Neural progenitor cell (in vitro differentiated cells): ENCODE results near the gene MYBBP1A. TPM values are rescaled to one million over a fixed set of nuclear protein-coding genes. Genes with fewer than 3 reads are reported as not detected.

ENCODE experiments used
- DNase-seq: peaks from one replicate; pipeline ENCODE4 v3.0.0-alpha.2; 2016; ENCODE audit warnings: low spot score
- H2AFZ ChIP-seq: fragments of 200-600 bp; sonication (generic); replicated peaks from 2 replicates; pipeline ENCODE4 v1.6.1; 2016; ENCODE audit warnings: antibody characterized with exemption
- H3F3A ChIP-seq: fragments of 200-600 bp; sonication (generic); 2 replicates; pipeline ENCODE4 v1.6.1; 2016; ENCODE audit warnings: antibody characterized with exemption, low read depth
- H3K27ac ChIP-seq: fragments of 200-600 bp; sonication (generic); 2 replicates; pipeline ENCODE4 v1.5.1; 2016; ENCODE audit warnings: mild to moderate bottlenecking
- H3K27me3 ChIP-seq: fragments of 200-600 bp; sonication (generic); 2 replicates; pipeline ENCODE4 v1.6.1; 2016; ENCODE audit warnings: mild to moderate bottlenecking, moderate library complexity
- H3K36me3 ChIP-seq: fragments of 200-600 bp; sonication (generic); 2 replicates; pipeline ENCODE4 v1.5.1; 2016
- H3K4me1 ChIP-seq: fragments of 200-600 bp; sonication (generic); 2 replicates; pipeline ENCODE4 v1.6.1; 2016; ENCODE audit warnings: mixed run types
- H3K4me2 ChIP-seq: fragments of 200-600 bp; sonication (generic); 2 replicates; pipeline ENCODE4 v1.6.1; 2016
- H3K4me3 ChIP-seq: fragments of 200-600 bp; sonication (generic); 2 replicates; pipeline ENCODE4 v1.5.1; 2016
- H3K79me2 ChIP-seq: fragments of 200-600 bp; sonication (generic); 2 replicates; pipeline ENCODE4 v1.6.1; 2016; ENCODE audit warnings: low read depth
- H3K9ac ChIP-seq: fragments of 200-600 bp; sonication (generic); 2 replicates; pipeline ENCODE4 v1.6.1; 2016
- H3K9me3 ChIP-seq: fragments of 200-600 bp; sonication (generic); 2 replicates; pipeline ENCODE4 v1.5.1; 2016; ENCODE audit warnings: low read depth
- H4K20me1 ChIP-seq: fragments of 200-600 bp; sonication (generic); 2 replicates; pipeline ENCODE4 v1.6.1; 2016; ENCODE audit warnings: low read depth
- H3K27ac Mint-ChIP-seq: 3 replicates; pipeline ENCODE4 v1.8.0; 2021; ENCODE audit warnings: mixed read lengths
- H3K27me3 Mint-ChIP-seq: 2 replicates; pipeline ENCODE4 v1.8.0; 2022; ENCODE audit warnings: low read depth, mild to moderate bottlenecking, inconsistent platforms, moderate library complexity, mixed read lengths; ENCODE audit not compliant: insufficient read depth
- H3K36me3 Mint-ChIP-seq: 3 replicates; pipeline ENCODE4 v1.8.0; 2021; ENCODE audit warnings: mixed read lengths
- H3K4me1 Mint-ChIP-seq: 3 replicates; pipeline ENCODE4 v1.8.0; 2021; ENCODE audit warnings: mixed read lengths
- H3K4me3 Mint-ChIP-seq: 3 replicates; pipeline ENCODE4 v1.8.0; 2021; ENCODE audit warnings: mild to moderate bottlenecking, moderate library complexity, mixed read lengths
- H3K9me3 Mint-ChIP-seq: 3 replicates; pipeline ENCODE4 v1.8.0; 2020; ENCODE audit warnings: mixed read lengths
- EZH2 ChIP-seq: fragments of 200-600 bp; sonication (generic); IDR thresholded peaks from 2 replicates; pipeline ENCODE4 v1.6.1; 2017; ENCODE audit warnings: antibody characterized with exemption, mild to moderate bottlenecking, moderate library complexity
- EZH2phosphoT487 ChIP-seq: fragments of 200-600 bp; sonication (generic); IDR thresholded peaks from 2 replicates; pipeline ENCODE4 v1.6.1; 2017; ENCODE audit warnings: antibody characterized with exemption
- total RNA-seq: library from RNA; depleted of rRNA; stranded (reverse); fragments of >200 nt; gene quantifications from 2 replicates; pipeline ENCODE4 v1.2.3, GENCODE V29; 2015; ENCODE audit warnings: low replicate concordance
- TF ChIP-seq, protein P1 (sequence below): fragments of 200-600 bp; sonication (generic); IDR thresholded peaks from 2 replicates; pipeline ENCODE4 v1.5.1; 2017; ENCODE audit warnings: antibody characterized with exemption, mild to moderate bottlenecking

The MYBBP1A gene
- total RNA-seq, 1 donor from 2014 or later = 17.4 TPM

DNA sequence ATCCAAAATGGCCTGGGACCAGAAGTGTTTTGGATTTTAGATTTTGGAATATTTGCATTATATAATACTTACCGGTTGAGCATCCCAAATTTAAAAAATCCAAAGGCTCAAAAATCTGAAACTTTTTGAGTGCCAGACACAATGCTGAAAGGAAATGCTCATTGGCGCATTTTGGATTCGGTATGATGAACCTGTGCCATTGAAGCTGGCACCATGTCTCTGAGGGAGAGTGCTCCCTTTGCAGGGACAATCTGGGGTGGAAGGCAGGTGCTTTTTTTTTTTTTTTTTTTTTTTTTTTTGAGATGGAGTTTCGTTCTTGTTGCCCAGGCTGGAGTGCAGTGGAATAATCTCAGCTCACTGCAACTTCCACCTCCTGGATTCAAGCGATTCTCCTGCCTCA, 46.9 kb upstream of the MYBBP1A start:
- Mint-ChIP-seq H3K4me1 (peaks cover 45% of the 10 kb centered on the region), H3K27ac (no peak overlapping the region), H3K9me3 (no peaks in the 10 kb centered on the region), H3K4me3 (no peak overlapping the region), H3K27me3 (peaks cover 5% of the 10 kb centered on the region), H3K36me3 (peaks cover 2% of the 10 kb centered on the region)
- Histone ChIP-seq H3K4me1 (peaks cover 25% of the 10 kb centered on the region), H3F3A (peaks cover 29% of the 10 kb centered on the region), H3K79me2 (no peaks in the 10 kb centered on the region), H3K27ac (no peak overlapping the region), H3K9me3 (no peaks in the 10 kb centered on the region), H3K9ac (no peak overlapping the region), H3K4me2 (no peak overlapping the region), H3K36me3 (no peaks in the 10 kb centered on the region), H3K4me3 (no peak overlapping the region), H4K20me1 (no peaks in the 10 kb centered on the region), H2AFZ (no peak overlapping the region), H3K27me3 (no peaks in the 10 kb centered on the region)
- TF ChIP-seq, protein P1, sequence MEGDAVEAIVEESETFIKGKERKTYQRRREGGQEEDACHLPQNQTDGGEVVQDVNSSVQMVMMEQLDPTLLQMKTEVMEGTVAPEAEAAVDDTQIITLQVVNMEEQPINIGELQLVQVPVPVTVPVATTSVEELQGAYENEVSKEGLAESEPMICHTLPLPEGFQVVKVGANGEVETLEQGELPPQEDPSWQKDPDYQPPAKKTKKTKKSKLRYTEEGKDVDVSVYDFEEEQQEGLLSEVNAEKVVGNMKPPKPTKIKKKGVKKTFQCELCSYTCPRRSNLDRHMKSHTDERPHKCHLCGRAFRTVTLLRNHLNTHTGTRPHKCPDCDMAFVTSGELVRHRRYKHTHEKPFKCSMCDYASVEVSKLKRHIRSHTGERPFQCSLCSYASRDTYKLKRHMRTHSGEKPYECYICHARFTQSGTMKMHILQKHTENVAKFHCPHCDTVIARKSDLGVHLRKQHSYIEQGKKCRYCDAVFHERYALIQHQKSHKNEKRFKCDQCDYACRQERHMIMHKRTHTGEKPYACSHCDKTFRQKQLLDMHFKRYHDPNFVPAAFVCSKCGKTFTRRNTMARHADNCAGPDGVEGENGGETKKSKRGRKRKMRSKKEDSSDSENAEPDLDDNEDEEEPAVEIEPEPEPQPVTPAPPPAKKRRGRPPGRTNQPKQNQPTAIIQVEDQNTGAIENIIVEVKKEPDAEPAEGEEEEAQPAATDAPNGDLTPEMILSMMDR = no peak
- TF ChIP-seq EZH2phosphoT487 (no peak), EZH2 (no peak)
- no peak for DNase-seq

DNA sequence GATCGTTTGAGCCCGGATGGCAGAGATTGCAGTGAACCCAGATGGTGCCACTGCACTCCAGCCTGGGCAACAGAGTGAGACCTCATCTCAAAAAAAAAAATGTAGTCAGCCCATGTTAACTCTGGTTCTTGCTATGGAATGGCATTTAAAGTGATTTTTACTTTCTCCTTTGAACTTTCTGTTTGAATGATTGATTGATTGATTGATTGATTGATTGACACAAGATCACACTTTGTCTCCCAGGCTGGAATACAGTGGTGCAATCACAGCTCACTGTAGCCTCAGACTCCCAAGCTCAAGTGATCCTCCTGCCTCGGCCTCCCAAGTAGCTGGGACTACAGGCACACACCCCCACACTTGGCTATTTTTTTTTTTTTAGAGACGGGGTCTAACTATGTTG, 46.1 kb upstream of the MYBBP1A start:
- H3F3A ChIP-seq = peaks cover 29% of the 10 kb centered on the region
- no peak overlapping the region for H3K27ac ChIP-seq
- H3K9ac ChIP-seq = no peak overlapping the region
- H3K9me3 ChIP-seq = no peaks in the 10 kb centered on the region
- TF ChIP-seq EZH2phosphoT487 (no peak), EZH2 (no peak)
- TF ChIP-seq, protein P1 = no peak
- H3K4me1 ChIP-seq = peaks cover 25% of the 10 kb centered on the region
- no peak overlapping the region for H3K4me2 ChIP-seq
- H4K20me1 ChIP-seq = no peaks in the 10 kb centered on the region
- no peak for DNase-seq
- Mint-ChIP-seq H3K27me3 (peaks cover 5% of the 10 kb centered on the region), H3K4me1 (peaks cover 46% of the 10 kb centered on the region), H3K4me3 (peak overlapping the region; percentile 30), H3K27ac (no peak overlapping the region), H3K36me3 (peaks cover 2% of the 10 kb centered on the region), H3K9me3 (no peaks in the 10 kb centered on the region)
- H3K27me3 ChIP-seq = no peaks in the 10 kb centered on the region
- H3K36me3 ChIP-seq = no peaks in the 10 kb centered on the region
- no peaks in the 10 kb centered on the region for H3K79me2 ChIP-seq
- no peak overlapping the region for H3K4me3 ChIP-seq
- H2AFZ ChIP-seq = no peak overlapping the region

DNA sequence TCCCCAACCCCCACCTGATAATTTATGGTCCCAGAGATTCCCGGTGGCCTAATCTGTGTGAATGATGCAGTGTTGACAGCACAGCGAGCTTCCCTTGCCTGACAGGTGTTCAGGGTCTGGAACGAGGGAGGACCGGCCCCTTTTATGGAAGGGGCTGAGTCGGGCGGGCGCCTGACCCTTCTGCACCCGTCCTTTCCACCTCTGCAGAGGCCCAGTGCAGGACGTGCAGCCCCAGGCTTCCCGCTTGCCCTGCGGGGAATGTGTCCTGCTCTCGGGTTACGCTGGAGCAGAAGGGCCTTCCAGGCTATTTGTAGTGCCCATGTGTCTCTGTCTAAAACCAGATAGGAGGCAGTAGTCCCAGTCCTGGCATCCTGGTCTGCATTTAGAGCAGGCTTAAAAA, 45.4 kb upstream of the MYBBP1A start:
- peaks cover 29% of the 10 kb centered on the region for H3F3A ChIP-seq
- H3K9ac ChIP-seq = no peak overlapping the region
- H2AFZ ChIP-seq = peak overlapping the region; percentile 22
- H3K4me1 Mint-ChIP-seq = peaks cover 43% of the 10 kb centered on the region
- H3K4me1 ChIP-seq = peaks cover 25% of the 10 kb centered on the region
- no peaks in the 10 kb centered on the region for H4K20me1 ChIP-seq
- DNase-seq = peak; percentile 48
- no peak overlapping the region for H3K27ac Mint-ChIP-seq
- H3K9me3 ChIP-seq = no peaks in the 10 kb centered on the region
- H3K4me3 ChIP-seq = peak overlapping the region; percentile 25
- H3K79me2 ChIP-seq = no peaks in the 10 kb centered on the region
- peak overlapping the region; percentile 75 for H3K4me2 ChIP-seq
- H3K27me3 Mint-ChIP-seq = peaks cover 5% of the 10 kb centered on the region
- H3K36me3 ChIP-seq = no peaks in the 10 kb centered on the region
- TF ChIP-seq EZH2phosphoT487 (no peak), EZH2 (no peak)
- TF ChIP-seq, protein P1 = no peak
- no peaks in the 10 kb centered on the region for H3K27me3 ChIP-seq
- no peak overlapping the region for H3K27ac ChIP-seq
- peaks cover 2% of the 10 kb centered on the region for H3K36me3 Mint-ChIP-seq
- peak overlapping the region; percentile 33 for H3K4me3 Mint-ChIP-seq
- no peaks in the 10 kb centered on the region for H3K9me3 Mint-ChIP-seq
